HCT116 (cell line): ENCODE results near the gene CCT5. TPM values are rescaled to one million over a fixed set of nuclear protein-coding genes. Genes with fewer than 3 reads are reported as not detected.

ENCODE experiments used
- ATAC-seq: fragments of 200-7000 bp; cut with Tn5 transposase; 2 replicates; pipeline ENCODE4 v1.9.1; 2020; ENCODE audit warnings: mild to moderate bottlenecking, moderate library complexity
- BruUV-seq: library from RNA; stranded (reverse); fragments of 400-500 nt; replicated peaks from 2 replicates; lab custom pipeline; 2021; lab: Mats Ljungman, UMichigan
- CTCF ChIA-PET: fragments of 300-600 bp; sonication (Branson Sonifier 250); formaldehyde crosslinking; loops from one replicate; lab custom pipeline; 2021; ENCODE audit warnings: antibody characterized with exemption; lab: Charles Lee
- POLR2A ChIA-PET: fragments of 300-600, 350-600 bp; sonication (Branson Sonifier 250); formaldehyde crosslinking; loops from one replicate; lab custom pipeline; 2021; ENCODE audit warnings: antibody characterized with exemption; lab: Charles Lee
- RAD21 ChIA-PET, 2 experiments: fragments of 300-600 bp; sonication (Branson Sonifier 250); formaldehyde crosslinking; loops; one replicate each; lab custom pipeline; 2023; ENCODE audit warnings: low total read pairs in 2 of 2; ENCODE audit not compliant: uncharacterized antibody in 2 of 2, unreplicated experiment in 2 of 2, low non-redundant PET in 1 of 2; lab: Charles Lee
- DNase-seq: peaks from one replicate; pipeline ENCODE4 v3.0.0-alpha.2; 2010; ENCODE audit warnings: low read depth, low spot score
- H2AFZ ChIP-seq: fragments of 200-600 bp; shearing (Covaris generic), sonication (generic); 2 replicates; pipeline ENCODE4 v1.6.1; 2017; ENCODE audit warnings: low read depth, mixed run types, mixed read lengths, antibody characterized with exemption, low read length; ENCODE audit not compliant: poor library complexity, severe bottlenecking
- H3K27ac ChIP-seq: 2 replicates; pipeline ENCODE4 v1.5.1; 2012; ENCODE audit warnings: low read depth, low read length
- H3K27me3 ChIP-seq: fragments of 200-600 bp; sonication (generic); 2 replicates; pipeline ENCODE4 v1.6.1; 2016; ENCODE audit warnings: mixed run types, low read length, mixed read lengths; ENCODE audit not compliant: insufficient read depth
- H3K36me3 ChIP-seq, 2 experiments: fragments of 200-500 bp in 1 of 2; fragments of 200-600 bp in 1 of 2; sonication (Bioruptor generic) in 1 of 2; sonication (generic) in 1 of 2; 2 replicates each; pipeline versions ENCODE4 v1.5.1 to v1.6.1; 2014 to 2016; ENCODE audit warnings: low read length in 2 of 2, inconsistent platforms in 1 of 2, mixed read lengths in 1 of 2, mixed run types in 1 of 2; ENCODE audit not compliant: insufficient read depth in 2 of 2, control insufficient read depth in 1 of 2
- H3K4me1 ChIP-seq, 2 experiments: fragments of 200-600 bp in 1 of 2; sonication (generic) in 1 of 2; 2 replicates each; pipeline versions ENCODE4 v1.5.1 to v1.6.1; 2012 to 2017; ENCODE audit warnings: low read length in 2 of 2, inconsistent platforms in 1 of 2, mild to moderate bottlenecking in 1 of 2, mixed read lengths in 1 of 2, mixed run types in 1 of 2, moderate library complexity in 1 of 2; ENCODE audit not compliant: insufficient read depth in 2 of 2, control insufficient read depth in 1 of 2
- H3K4me2 ChIP-seq: fragments of 200-600 bp; sonication (generic); 2 replicates; pipeline ENCODE4 v1.6.1; 2017; ENCODE audit warnings: mixed run types, low read length, mixed read lengths
- H3K4me3 ChIP-seq, 2 experiments: fragments of 200-600 bp in 1 of 2; sonication (generic) in 1 of 2; replicated peaks in 1 of 2; 2 replicates each; pipeline ENCODE4 v1.5.1; 2011 to 2016; ENCODE audit warnings: low read length in 2 of 2, control low read depth in 1 of 2, low read depth in 1 of 2, mild to moderate bottlenecking in 1 of 2, mixed read lengths in 1 of 2, mixed run types in 1 of 2
- H3K79me2 ChIP-seq: fragments of 200-600 bp; sonication (generic); 2 replicates; pipeline ENCODE4 v1.6.1; 2017; ENCODE audit warnings: mild to moderate bottlenecking, mixed run types, low read length, moderate library complexity, mixed read lengths; ENCODE audit not compliant: insufficient read depth
- H3K9ac ChIP-seq: fragments of 200-600 bp; sonication (generic); 2 replicates; pipeline ENCODE4 v1.6.1; 2016; ENCODE audit warnings: low read length, mixed read lengths
- H3K9me2 ChIP-seq: fragments of 200-600 bp; sonication (generic), shearing (Covaris generic); 2 replicates; pipeline ENCODE4 v1.6.1; 2017; ENCODE audit warnings: mixed run types, mild to moderate bottlenecking, moderate library complexity; ENCODE audit not compliant: insufficient read depth
- H3K9me3 ChIP-seq, 2 experiments: fragments of 200-500 bp in 1 of 2; fragments of 200-600 bp in 1 of 2; sonication (Bioruptor generic) in 1 of 2; sonication (generic) in 1 of 2; 2 replicates each; pipeline ENCODE4 v1.6.1; 2014 to 2017; ENCODE audit warnings: low read length in 2 of 2, mixed read lengths in 2 of 2, inconsistent platforms in 1 of 2, low read depth in 1 of 2, mild to moderate bottlenecking in 1 of 2, mixed run types in 1 of 2, moderate library complexity in 1 of 2; ENCODE audit not compliant: control insufficient read depth in 1 of 2, insufficient read depth in 1 of 2
- H4K20me1 ChIP-seq: fragments of 200-600 bp; sonication (generic), shearing (Covaris generic); 2 replicates; pipeline ENCODE4 v1.6.1; 2017; ENCODE audit warnings: mixed run types, mild to moderate bottlenecking, moderate library complexity; ENCODE audit not compliant: insufficient read depth
- EGR1 ChIP-seq: IDR thresholded peaks from 2 replicates; pipeline ENCODE4 v1.6.1; 2012; ENCODE audit warnings: low read depth
- ELF1 ChIP-seq: IDR thresholded peaks from 2 replicates; pipeline ENCODE4 v1.6.1; 2012; ENCODE audit warnings: low read depth, borderline replicate concordance
- JUND ChIP-seq: IDR thresholded peaks from 2 replicates; pipeline ENCODE4 v1.6.1; 2012
- POLR2AphosphoS5 ChIP-seq: IDR thresholded peaks from 2 replicates; pipeline ENCODE4 v1.6.1; 2011; ENCODE audit warnings: mild to moderate bottlenecking, low read depth, low read length, moderate library complexity
- SP1 ChIP-seq: IDR thresholded peaks from 2 replicates; pipeline ENCODE4 v1.6.1; 2012; ENCODE audit warnings: low read depth
- TCF7L2 ChIP-seq: IDR thresholded peaks from 2 replicates; pipeline ENCODE4 v1.7.0; 2011; ENCODE audit warnings: borderline replicate concordance, inconsistent platforms; ENCODE audit not compliant: insufficient read depth, insufficient read length; ENCODE audit errors: extremely low read depth
- ZBTB33 ChIP-seq: IDR thresholded peaks from 2 replicates; pipeline ENCODE4 v1.6.1; 2011; ENCODE audit warnings: mild to moderate bottlenecking, low read length, moderate library complexity; ENCODE audit not compliant: insufficient replicate concordance; ENCODE audit errors: extremely low read depth
- ZNF274 ChIP-seq: fragments of 200-500 bp; sonication (Bioruptor generic); IDR thresholded peaks from 2 replicates; pipeline ENCODE4 v1.6.1; 2014; ENCODE audit warnings: mild to moderate bottlenecking, low read depth, low read length, inconsistent platforms
- intact Hi-C: fragments of 100-400 bp; cut with micrococcal nuclease; formaldehyde crosslinking; loops from 2 replicates; pipeline ENCODE4 v1.10.0; 2022
- total RNA-seq: library from RNA; stranded (reverse); gene quantifications from one replicate; pipeline ENCODE4 v1.2.1, GENCODE V29; 2021; ENCODE audit not compliant: unreplicated experiment
- TF ChIP-seq, protein P1 (sequence below), 3 experiments: fragments of 200-600 bp in 1 of 3; sonication (generic) in 1 of 3; IDR thresholded peaks in 2 of 3; conservative IDR thresholded peaks in 1 of 3; 2 replicates each; pipeline ENCODE4 v1.5.1; 2012 to 2017; ENCODE audit warnings: low read depth in 2 of 3, low read length in 2 of 3, antibody characterized with exemption in 1 of 3, borderline replicate concordance in 1 of 3, control low read depth in 1 of 3, mild to moderate bottlenecking in 1 of 3, mixed read lengths in 1 of 3, mixed run types in 1 of 3, moderate library complexity in 1 of 3; ENCODE audit not compliant: insufficient read depth in 1 of 3
- TF ChIP-seq, protein P2 (sequence below): IDR thresholded peaks from 2 replicates; pipeline ENCODE4 v1.6.1; 2012

CCT5 gene
- total RNA-seq, 1 experiment from 2014 or later: 489 TPM

GRCh38 chr5:10289353-10289752, 39.3 kb downstream of the CCT5 start:
- peaks cover 6 to 8% of the 10 kb centered on the region in 2 experiments; a peak in 2 of 4 replicates for H3K36me3 ChIP-seq
- H3K27ac ChIP-seq: no peak overlapping the region
- intact Hi-C loops: no loop called here
- no peaks in the 10 kb centered on the region for H3K4me1 ChIP-seq
- no peaks in the 10 kb centered on the region for H3K9me2 ChIP-seq
- RAD21 ChIA-PET: no interaction called here
- DNase-seq (no peak), ATAC-seq (no peak)
- BruUV-seq: no TSS peak
- POLR2A ChIA-PET: no interaction called here
- CTCF ChIA-PET: no interaction called here
- no peak for TF ChIP-seq ELF1
- TF ChIP-seq ZBTB33: no peak
- no peak for TF ChIP-seq ZNF274
- H4K20me1 ChIP-seq: 0 out of 2 replicates have a peak, but pooled peaks cover 6% of the 10 kb centered on the region
- H3K4me3 ChIP-seq: no peak overlapping the region
- H3K79me2 ChIP-seq: peaks cover 14% of the 10 kb centered on the region; the same call in 1 of the 2 replicates
- no peak overlapping the region for H3K9ac ChIP-seq
- H3K9me3 ChIP-seq: no peaks in the 10 kb centered on the region
- H3K4me2 ChIP-seq: no peak overlapping the region
- H2AFZ ChIP-seq: no peak overlapping the region
- H3K27me3 ChIP-seq: no peaks in the 10 kb centered on the region

DNA sequence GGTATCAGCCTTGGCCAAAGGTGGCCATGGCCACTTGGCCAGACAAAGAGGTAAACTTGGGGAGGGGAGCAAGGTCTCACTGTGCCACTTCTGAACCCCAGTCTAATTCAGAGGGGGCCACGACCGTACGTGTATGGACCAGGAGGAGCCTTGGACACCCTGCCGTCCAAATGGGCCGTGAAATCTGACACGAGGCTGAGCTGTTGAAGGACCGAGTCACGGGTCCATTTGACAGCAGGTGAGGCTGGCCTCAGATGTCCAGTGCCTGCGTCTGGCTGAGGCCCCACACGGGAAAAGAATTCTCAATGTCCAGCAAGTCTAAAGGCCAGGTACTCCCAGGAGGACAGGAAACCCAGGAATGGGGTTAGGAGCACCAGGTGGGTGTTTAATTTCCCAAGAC, 39.9 kb downstream of the CCT5 start:
- intact Hi-C loops: no loop called here
- DNase-seq (no peak), ATAC-seq (no peak)
- H3K9me3 ChIP-seq: no peaks in the 10 kb centered on the region
- no peak overlapping the region for H3K4me3 ChIP-seq
- no peaks in the 10 kb centered on the region for H3K9me2 ChIP-seq
- H3K79me2 ChIP-seq: peaks cover 14% of the 10 kb centered on the region; the same call in 1 of the 2 replicates
- ChIA-PET POLR2A (no interaction called here), RAD21 (no interaction called here), CTCF (no interaction called here)
- no peaks in the 10 kb centered on the region for H3K4me1 ChIP-seq
- no peak overlapping the region for H3K27ac ChIP-seq
- H2AFZ ChIP-seq: no peak overlapping the region
- TF ChIP-seq TCF7L2: no peak
- TF ChIP-seq JUND: no peak
- TF ChIP-seq POLR2AphosphoS5: no peak
- TF ChIP-seq, protein P1, sequence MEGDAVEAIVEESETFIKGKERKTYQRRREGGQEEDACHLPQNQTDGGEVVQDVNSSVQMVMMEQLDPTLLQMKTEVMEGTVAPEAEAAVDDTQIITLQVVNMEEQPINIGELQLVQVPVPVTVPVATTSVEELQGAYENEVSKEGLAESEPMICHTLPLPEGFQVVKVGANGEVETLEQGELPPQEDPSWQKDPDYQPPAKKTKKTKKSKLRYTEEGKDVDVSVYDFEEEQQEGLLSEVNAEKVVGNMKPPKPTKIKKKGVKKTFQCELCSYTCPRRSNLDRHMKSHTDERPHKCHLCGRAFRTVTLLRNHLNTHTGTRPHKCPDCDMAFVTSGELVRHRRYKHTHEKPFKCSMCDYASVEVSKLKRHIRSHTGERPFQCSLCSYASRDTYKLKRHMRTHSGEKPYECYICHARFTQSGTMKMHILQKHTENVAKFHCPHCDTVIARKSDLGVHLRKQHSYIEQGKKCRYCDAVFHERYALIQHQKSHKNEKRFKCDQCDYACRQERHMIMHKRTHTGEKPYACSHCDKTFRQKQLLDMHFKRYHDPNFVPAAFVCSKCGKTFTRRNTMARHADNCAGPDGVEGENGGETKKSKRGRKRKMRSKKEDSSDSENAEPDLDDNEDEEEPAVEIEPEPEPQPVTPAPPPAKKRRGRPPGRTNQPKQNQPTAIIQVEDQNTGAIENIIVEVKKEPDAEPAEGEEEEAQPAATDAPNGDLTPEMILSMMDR (IDR thresholded peaks at IDR 0.05 in 2 of 3, conservative IDR thresholded peaks at IDR 0.05 in 1 of 3; ENCODE audit: borderline replicate concordance in 1 of 3, insufficient read depth in 1 of 3, low read depth in 2 of 3, low read length in 2 of 3): no peak
- TF ChIP-seq, protein P2, sequence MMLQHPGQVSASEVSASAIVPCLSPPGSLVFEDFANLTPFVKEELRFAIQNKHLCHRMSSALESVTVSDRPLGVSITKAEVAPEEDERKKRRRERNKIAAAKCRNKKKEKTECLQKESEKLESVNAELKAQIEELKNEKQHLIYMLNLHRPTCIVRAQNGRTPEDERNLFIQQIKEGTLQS: no peak
- TF ChIP-seq EGR1: no peak
- TF ChIP-seq SP1: no peak
- H3K27me3 ChIP-seq: no peaks in the 10 kb centered on the region
- BruUV-seq: no TSS peak
- no peak overlapping the region for H3K4me2 ChIP-seq
- peaks cover 4 to 6% of the 10 kb centered on the region in 2 experiments; a peak in 2 of 4 replicates for H3K36me3 ChIP-seq
- H3K9ac ChIP-seq: no peak overlapping the region
- 0 out of 2 replicates have a peak, but pooled peaks cover 6% of the 10 kb centered on the region for H4K20me1 ChIP-seq
